ENCODE measurements around the gene HSPA8. TPM values are rescaled to one million over a fixed set of nuclear protein-coding genes. Genes with fewer than 3 reads are reported as not detected.
A peak's percentile ranks its signal among the peaks of the same experiment; 100 is the strongest.

HSPA8 gene
- total and polyA plus RNA-seq, 2 of the 8 experiments (the other 6 are each of a cell fraction or from before 2014, with no cell fraction given): 1,491 to 2,155 TPM

DNA sequence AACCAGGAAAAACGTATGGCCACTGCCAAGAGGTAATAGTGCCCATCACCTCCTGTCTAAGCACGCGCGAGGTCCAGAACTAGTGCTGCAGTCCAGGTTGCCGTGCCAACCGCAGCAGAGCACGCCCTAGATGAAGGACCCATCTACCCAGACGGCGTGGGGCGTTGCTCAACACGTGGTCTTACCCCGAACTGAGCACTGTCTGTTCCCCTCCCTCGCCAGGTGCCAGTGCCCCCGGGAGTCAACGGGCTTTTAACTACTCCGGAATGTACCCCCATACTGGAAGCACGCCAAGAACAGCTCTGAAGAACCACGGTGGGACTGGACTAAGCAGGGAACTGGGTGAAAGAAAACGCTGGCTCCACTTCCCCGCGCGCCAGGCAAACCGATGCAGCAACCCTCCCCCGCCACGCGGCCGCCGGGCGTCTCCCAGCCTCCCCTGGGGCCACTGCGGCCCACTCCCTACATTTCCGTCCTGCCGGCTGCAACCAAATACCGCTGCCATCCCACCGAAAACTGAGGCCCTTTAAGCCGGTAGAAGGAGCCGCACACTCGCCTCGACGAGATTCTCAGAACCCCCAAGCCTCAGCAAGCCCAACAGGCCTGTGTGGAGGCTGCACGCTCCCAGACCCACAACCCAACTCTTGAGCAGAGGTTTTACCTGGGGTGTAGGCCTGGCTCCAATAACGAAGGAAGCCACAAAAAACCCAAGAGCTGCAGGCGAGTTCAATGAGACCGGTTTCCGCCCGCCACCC, at the start of gene HSPA8 (continued):
- TF ChIP-seq EP300 (IDR thresholded peaks at IDR 0.05; ENCODE audit: borderline replicate concordance in 1 of 2, low read depth in 2 of 2, low read length in 2 of 2) (no peak), EGR1 (IDR thresholded peaks at IDR 0.05; ENCODE audit: borderline replicate concordance, low read depth, low read length) (no peak), MAFK (IDR thresholded peaks at IDR 0.05; ENCODE audit: low read depth, low read length) (no peak), NRF1 (IDR thresholded peaks at IDR 0.05; ENCODE audit: low read depth, low read length) (no peak), CHD2 (IDR thresholded peaks at IDR 0.05; ENCODE audit: low read length) (no peak), GABPA (IDR thresholded peaks at IDR 0.05; ENCODE audit: borderline replicate concordance, insufficient read depth, low read length) (no peak), GTF2F1 (IDR thresholded peaks at IDR 0.05; ENCODE audit: borderline replicate concordance, low read depth, low read length) (peak; percentile 86; the same call in 1 of the 2 replicates), TBP (IDR thresholded peaks at IDR 0.05; ENCODE audit: low read depth, low read length) (peak; percentile 96; the same call in 1 of the 2 replicates), SP4 (IDR thresholded peaks at IDR 0.05; ENCODE audit: low read length) (no peak)
- TF ChIP-seq, protein P1, sequence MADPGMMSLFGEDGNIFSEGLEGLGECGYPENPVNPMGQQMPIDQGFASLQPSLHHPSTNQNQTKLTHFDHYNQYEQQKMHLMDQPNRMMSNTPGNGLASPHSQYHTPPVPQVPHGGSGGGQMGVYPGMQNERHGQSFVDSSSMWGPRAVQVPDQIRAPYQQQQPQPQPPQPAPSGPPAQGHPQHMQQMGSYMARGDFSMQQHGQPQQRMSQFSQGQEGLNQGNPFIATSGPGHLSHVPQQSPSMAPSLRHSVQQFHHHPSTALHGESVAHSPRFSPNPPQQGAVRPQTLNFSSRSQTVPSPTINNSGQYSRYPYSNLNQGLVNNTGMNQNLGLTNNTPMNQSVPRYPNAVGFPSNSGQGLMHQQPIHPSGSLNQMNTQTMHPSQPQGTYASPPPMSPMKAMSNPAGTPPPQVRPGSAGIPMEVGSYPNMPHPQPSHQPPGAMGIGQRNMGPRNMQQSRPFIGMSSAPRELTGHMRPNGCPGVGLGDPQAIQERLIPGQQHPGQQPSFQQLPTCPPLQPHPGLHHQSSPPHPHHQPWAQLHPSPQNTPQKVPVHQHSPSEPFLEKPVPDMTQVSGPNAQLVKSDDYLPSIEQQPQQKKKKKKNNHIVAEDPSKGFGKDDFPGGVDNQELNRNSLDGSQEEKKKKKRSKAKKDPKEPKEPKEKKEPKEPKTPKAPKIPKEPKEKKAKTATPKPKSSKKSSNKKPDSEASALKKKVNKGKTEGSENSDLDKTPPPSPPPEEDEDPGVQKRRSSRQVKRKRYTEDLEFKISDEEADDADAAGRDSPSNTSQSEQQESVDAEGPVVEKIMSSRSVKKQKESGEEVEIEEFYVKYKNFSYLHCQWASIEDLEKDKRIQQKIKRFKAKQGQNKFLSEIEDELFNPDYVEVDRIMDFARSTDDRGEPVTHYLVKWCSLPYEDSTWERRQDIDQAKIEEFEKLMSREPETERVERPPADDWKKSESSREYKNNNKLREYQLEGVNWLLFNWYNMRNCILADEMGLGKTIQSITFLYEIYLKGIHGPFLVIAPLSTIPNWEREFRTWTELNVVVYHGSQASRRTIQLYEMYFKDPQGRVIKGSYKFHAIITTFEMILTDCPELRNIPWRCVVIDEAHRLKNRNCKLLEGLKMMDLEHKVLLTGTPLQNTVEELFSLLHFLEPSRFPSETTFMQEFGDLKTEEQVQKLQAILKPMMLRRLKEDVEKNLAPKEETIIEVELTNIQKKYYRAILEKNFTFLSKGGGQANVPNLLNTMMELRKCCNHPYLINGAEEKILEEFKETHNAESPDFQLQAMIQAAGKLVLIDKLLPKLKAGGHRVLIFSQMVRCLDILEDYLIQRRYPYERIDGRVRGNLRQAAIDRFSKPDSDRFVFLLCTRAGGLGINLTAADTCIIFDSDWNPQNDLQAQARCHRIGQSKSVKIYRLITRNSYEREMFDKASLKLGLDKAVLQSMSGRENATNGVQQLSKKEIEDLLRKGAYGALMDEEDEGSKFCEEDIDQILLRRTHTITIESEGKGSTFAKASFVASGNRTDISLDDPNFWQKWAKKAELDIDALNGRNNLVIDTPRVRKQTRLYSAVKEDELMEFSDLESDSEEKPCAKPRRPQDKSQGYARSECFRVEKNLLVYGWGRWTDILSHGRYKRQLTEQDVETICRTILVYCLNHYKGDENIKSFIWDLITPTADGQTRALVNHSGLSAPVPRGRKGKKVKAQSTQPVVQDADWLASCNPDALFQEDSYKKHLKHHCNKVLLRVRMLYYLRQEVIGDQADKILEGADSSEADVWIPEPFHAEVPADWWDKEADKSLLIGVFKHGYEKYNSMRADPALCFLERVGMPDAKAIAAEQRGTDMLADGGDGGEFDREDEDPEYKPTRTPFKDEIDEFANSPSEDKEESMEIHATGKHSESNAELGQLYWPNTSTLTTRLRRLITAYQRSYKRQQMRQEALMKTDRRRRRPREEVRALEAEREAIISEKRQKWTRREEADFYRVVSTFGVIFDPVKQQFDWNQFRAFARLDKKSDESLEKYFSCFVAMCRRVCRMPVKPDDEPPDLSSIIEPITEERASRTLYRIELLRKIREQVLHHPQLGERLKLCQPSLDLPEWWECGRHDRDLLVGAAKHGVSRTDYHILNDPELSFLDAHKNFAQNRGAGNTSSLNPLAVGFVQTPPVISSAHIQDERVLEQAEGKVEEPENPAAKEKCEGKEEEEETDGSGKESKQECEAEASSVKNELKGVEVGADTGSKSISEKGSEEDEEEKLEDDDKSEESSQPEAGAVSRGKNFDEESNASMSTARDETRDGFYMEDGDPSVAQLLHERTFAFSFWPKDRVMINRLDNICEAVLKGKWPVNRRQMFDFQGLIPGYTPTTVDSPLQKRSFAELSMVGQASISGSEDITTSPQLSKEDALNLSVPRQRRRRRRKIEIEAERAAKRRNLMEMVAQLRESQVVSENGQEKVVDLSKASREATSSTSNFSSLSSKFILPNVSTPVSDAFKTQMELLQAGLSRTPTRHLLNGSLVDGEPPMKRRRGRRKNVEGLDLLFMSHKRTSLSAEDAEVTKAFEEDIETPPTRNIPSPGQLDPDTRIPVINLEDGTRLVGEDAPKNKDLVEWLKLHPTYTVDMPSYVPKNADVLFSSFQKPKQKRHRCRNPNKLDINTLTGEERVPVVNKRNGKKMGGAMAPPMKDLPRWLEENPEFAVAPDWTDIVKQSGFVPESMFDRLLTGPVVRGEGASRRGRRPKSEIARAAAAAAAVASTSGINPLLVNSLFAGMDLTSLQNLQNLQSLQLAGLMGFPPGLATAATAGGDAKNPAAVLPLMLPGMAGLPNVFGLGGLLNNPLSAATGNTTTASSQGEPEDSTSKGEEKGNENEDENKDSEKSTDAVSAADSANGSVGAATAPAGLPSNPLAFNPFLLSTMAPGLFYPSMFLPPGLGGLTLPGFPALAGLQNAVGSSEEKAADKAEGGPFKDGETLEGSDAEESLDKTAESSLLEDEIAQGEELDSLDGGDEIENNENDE (IDR thresholded peaks at IDR 0.05; ENCODE audit: insufficient replicate concordance, low read length): no peak
